GM19395 (cell line): ENCODE results near the gene HCFC1.

Experiments
- ATAC-seq: cut with Tn5 transposase; IDR thresholded peaks from one replicate; pipeline ENCODE4 v1.9.1; 2021; ENCODE audit warnings: mild to moderate bottlenecking, moderate library complexity; ENCODE audit not compliant: unreplicated experiment

HCFC1 gene

DNA sequence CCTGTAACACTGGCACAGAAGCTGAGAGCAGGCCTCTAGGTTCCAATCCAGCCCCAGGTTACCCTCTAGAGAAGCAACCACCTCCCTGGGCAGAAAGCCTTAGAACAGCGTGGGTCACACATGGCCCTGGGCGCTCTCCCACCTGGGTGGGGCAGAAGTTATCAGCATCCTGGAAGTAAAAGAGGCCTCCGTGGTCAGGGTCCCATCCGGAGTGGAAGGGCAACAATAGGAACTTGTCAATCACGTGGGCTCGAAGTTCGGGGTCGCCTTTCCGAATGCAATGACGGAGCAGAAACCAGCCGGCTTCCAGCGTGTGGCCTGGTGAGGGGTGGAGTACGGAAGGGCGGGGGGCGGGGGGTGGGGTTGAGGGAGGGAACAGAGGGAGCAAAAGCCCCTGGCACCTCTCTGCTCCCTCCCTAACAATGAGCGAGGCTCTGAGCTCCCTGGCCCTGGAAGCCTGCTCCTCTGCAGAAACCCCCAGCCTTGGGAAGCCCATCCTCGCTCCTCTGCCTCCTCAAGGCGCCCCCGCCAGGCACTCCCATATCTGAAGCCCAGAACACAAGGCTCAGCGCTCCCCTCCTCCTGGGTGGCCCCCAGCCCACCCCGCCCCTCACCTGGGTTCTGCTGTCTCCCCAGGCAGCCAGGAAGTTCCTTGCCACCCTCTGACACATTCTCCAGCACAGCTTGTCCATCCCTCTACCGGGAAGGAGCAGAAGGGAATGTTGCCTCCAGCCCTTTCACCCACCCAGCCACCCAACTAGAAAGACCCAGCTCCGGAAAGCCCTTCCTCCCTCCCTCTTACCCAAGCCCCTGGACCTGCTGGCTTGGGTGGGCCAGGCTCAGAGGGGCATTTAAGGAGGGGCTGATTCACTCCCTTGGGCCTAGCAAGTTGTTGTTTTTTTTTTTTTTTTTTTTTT lies 30.0 kb downstream of the HCFC1 start:
- no peak for ATAC-seq

DNA sequence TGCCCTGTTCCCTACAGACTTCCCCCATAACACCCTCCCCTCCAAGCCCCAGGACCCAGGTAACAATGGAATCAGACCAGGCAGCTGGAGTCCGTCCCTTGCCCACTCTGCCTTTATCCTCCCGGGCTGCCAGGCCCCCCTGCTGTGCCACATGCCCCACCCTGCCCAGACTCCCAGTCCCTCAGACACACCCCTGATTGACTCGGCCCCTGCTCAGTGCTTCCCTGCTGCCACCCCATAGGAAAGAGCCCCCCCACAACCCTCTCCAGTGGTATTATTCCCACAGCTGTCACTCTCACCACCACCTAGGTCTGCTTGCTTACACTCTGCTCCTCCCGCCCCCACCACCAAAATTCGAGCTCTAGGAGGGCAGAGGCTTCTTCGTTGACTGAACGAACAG lies 32.0 kb downstream of the HCFC1 start:
- ATAC-seq: no peak

DNA sequence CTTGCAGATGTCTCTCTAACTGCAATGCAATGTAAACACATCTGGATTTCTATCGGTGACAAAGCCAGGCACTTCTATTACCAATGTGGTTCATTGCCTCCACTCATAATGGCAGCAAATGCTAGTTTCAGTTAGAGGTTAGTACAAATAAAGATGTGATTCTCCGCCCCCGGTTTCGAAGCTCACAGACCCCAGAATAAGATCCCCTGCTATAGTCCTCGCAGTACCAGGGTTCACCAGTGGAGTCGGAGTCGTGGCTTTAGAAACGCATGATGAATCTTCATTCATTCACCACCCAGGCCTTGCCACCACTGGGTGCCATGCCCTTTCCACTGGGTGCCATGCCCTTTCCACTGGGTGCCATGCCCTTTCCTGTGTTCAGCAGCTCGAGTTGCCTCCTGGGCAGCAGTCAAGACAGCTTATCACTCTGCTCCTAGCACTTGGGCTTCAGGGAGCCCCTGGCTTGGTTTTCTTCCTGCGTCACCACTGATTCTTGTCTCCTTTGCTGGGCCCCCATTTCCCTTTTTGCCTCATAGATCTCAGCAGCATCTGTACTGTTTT lies 33.3 kb downstream of the HCFC1 start:
- ATAC-seq: no peak

DNA sequence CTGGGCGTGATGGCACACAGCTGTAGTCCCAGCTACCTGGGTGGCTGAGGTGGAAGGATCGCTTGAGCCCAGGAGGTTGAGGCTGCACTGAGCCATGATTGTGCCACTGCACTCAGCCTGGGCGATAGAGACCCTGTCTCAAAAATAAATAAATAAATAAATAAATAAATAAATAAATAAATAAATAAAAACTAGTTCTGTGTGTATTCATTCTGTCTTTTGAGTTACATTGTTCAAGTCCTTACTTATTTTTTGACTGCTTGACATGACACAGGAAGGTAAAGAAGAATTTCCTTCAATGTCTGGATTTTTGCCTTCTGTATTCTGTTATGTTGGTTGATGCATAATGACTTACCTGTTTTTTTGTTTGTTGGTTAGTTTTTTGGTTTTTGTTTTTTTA lies 34.6 kb downstream of the HCFC1 start:
- ATAC-seq: no peak

DNA sequence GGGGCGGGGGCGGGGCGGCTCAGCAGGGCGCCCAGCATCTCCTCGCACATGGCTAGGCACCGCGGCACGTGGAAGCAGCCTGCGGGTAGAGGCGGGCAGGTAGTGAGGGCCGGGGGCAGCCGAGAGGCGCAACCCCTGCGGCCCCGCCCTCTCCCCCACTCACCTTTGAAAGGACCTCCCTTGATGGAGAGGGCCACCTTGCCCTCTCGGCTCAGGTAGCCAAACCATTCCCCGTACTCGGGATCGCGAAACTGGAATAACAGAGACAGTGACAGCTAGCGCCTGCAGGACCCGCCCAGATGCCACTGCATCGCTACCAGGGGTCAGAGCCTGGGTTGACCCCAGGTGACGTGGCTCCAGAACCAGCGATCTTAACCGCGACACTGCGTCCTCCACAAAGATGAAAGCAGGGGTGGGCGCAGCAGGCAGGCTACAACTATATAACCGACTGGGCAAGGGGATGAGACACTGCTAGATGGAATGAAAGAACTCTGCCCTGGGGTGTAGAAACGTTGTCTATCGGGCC lies 36.2 kb downstream of the HCFC1 start:
- ATAC-seq: peak; percentile 16

DNA sequence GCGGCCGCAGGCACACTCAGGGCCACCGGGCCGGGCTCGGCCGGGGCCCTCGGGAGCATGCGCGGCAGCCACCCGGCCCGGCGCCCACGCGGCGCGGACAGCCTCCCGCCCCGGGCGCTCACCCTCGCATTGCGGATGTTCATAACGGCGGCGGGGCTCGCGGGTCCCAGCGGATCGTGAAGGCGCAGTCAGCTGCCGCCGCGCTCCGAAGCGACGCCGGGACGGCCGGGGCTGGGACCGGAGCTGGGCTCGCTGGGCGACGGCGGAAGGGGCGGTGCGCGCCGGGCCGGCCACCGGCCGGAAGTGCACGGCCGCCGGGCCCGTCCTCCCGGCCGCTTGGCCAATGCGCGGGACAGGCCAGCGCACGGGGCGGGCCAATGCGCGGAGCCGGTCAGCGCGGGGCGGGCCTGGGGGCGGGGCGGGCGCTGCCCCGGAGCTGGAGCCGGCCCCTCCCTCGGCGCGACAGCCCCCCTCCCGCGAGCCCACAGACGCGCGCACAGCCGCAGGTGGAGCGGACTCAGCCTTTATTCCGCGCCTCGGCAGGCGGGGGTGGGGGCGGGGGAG lies 36.8 kb downstream of the HCFC1 start, which contains the start of gene NAA10:
NAA10 (minus strand) TSS at position 276 of the 564 bp plus-strand sequence; CDS start at position 143, 133 bp downstream.
- ATAC-seq: peak; percentile 81

DNA sequence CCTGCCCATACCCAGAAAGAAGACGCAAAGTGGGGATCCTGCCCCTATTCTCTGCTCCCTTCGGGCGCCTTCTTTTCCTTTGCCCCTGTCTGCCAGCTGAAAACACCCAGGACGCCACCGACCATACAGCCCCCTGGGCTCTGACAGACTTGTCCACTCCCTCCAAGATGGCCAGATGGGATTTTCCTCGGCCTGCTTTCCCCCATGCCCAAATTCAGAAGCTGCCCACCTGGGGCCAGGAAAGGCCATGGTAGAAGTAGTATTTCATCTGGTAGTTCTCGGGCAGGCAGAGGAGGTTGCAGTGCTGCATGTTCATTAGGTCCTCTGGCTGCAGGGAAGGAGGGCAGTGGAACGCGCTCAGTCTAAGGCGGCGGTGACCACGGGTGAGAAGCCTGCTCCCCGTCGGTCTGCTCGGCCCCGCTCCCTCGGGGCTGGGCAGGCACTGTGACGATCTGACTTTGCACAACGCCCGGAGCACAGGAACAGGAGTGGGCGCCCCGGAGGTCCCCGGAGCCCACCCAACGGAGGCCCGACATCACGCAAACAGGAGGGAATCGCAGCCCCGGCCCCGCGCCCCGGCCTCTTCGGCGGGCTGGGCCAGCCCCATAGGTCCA lies 37.4 kb downstream of the HCFC1 start:
- ATAC-seq: peak; percentile 23

DNA sequence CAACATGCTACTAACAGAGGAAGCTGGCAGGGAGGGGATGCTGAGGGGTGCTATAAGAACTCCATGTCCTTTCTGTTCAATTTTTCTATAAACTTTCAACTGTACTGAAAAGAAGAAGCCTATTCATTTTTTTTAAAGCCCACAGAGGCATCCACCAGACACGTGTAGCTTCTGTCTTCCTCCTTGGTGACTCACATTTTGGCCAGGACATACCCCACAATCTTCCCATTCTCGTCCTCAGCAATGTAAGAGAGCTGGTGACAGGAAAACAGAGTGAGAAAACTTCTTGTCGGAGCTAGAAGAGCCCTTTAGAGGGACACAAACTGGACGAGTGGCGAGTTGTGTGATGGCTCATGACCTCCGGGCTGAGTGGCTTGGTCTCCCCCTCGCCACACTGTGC lies 37.9 kb downstream of the HCFC1 start:
- no peak for ATAC-seq

DNA sequence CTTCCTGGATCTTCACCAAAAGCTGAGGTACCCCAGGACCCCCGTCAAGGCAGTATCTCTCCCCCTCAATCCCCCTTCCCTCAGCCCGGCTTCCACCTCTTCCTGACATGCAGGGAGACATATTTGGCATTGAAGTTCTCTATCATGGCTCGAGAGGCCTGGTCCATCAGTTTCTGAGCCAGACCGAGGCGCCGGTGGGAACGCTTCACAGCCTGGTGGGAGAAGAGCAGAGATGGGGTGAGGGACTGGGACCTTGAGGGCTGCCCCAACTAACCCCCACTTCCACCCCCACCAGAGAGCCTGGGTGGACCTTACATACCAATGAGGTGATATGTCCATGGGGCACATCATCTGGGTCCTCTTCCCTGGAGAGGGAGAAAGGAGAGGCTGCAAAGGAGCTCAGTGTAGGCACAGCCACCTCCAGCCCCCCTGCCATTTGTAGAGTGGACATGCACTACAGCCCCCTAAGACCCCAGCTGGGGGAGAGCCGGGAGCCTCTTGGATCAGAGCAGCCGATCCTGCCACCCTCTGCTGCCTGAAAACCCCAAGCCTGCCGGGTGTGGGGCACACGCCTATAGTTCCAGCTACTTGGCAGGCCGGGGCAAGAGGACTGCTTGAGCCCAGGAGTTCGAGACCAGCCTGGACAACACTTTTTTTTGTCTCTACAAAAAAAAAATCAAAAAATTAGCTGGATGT lies 39.2 kb downstream of the HCFC1 start:
- no peak for ATAC-seq

DNA sequence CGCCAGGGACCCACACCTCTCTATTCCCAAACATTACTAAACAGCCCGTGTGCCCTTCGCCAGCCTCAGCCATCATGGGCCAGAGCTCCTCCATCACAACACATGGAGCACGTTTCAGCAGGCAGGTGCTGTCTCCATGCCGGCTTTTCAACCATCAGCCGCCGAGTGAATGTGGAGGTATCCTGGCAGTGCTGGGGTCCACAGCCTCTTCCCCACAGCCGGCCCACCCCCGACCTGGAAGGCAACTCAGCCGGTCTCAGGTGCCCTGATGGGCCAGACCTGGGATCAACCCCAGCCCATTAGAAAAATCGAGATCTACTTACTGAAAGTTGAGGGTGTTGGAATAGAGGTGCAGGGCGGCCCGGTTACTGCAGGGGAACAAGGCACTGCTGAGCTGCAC lies 39.9 kb downstream of the HCFC1 start:
- no peak for ATAC-seq

DNA sequence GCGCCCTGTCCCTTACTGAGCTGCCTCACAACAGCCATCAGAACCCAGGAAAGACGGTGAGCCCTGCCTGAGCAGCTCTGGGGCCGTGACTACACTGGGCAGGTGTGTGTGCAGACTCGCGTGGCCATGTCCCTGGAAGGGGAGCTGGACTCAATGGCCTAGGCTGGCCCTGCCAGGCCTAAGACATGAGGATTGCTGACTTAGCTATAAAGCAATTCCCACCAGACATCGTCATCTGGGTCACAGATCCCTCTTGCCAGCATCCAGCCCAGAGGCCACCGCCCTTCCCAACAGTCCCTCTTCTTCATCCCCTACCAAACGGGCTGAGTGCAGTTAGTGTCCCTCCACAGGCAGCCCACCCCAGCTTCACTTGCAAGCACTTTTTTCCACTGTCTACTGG lies 40.5 kb downstream of the HCFC1 start:
- no peak for ATAC-seq

DNA sequence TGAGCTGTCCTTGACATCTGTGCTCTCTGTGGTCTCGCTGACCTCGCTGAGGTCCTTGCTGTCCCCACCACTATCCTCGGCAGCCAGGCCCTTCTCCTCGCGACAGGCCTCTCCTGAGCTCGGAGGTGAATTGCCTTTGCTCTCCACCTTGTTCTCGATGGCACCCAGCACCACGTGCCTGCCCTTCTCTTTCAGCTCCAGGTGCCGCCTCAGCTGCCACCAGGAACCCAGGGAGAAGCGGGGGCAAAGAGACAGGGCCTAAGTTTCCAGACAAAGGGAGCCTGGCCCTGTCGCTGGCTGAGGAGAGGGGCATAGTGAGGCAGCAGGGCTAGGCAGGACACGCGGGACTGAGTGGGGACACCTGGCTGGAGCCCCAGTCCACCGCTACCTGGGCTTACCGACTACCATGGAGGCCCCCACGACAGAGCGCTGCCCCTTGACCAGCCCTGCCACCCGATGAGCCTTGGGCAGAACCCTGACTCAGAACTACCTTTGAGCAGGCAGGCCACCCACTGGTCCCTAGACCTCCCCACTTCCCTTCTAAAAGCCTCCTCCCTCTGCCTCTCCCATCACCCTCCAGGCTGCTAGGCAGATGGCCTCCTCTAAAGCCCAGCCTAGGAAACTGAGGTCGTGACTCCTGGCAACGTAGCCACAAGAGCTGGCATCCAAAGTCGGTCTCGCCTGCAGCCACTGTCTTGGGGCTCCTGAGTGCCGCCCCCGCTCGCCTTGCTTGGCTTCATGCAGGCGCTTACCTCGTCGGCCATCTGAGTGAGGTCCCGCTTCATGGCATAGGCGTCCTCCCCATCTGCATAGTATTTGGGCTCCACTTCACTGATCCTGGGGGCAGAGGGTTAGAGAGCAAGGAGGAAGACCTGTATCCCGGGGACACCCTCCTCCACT lies 41.4 kb downstream of the HCFC1 start:
- ATAC-seq: no peak

DNA sequence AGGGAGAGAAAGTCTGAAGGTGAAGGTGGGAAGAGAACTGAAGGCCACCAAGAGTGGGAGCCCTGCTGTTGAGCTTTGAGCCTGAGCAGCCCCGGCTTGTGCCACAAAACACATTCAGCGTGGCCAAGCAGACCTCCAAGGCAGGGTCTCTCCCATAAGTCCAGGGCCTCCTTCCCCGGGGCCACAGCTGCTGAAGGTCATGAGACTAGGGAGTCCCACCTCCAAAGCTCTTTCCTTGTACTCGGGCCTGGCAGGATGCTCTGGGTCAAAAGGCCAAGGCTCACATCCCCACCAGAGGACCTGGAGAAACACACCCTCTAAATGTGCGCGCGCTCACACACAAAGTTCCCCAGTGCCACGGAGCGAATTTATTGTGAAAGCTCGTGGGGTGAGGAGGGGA lies 42.0 kb downstream of the HCFC1 start:
- no peak for ATAC-seq

DNA sequence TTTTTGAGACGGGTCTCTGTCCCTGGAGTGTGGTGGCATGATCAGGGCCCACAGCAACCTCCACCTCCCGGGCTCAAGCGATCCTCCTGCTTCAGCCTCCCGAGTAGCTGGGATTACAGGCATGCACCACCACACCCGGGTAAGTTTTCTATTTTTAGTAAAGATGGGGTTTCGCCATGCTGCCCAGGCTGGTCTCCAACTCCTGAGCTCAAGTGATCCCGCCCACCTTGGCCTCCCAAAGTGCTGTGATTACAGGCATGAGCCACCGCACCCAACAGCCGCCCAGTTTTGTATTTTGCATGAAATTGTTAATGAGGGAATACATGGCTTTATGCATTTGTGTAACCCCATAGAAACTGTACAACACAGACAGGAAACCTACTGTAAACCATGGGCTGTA lies 42.8 kb downstream of the HCFC1 start:
- ATAC-seq: no peak

DNA sequence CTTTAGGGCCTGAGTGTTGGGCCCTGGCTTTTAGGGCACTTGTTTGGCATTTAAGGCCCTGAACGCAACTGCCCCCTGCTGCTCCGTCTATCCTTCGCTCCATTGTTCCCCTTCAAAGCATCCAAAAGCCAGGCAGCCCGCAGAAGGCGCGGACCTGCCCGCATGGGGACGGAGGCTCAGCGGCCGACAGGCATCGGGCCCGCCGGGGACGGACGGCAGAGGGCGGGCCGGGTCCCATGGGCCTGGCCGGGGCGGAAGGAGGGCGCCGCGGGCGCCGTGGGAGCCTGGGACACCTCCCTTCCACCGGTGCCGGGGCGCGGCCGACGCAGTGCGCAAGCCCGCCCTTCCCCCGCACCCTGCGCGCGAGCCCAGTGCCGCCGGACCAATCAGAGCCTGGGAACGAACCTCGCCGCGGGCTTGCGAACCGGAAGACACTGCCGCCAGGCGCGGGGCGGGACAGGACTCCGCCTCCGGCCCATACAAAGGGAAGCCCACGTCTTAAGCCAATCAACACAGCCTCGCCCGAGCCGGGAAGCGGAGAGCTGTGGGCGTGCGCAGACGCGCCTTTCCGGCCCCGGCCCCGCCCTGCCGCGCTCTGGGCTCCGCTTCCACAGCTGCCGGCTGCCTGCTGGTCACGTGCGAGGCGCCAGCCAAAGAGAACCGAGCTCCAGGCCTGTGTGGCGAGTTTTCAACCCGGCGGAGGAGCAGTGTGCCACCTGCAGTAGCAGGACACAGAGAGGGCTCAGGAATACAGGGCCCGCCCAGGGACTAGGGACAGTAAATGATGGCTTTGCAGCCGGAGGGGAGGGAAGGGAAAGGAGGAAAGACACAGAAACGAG lies 43.5 kb downstream of the HCFC1 start:
- ATAC-seq: peak; percentile 78

DNA sequence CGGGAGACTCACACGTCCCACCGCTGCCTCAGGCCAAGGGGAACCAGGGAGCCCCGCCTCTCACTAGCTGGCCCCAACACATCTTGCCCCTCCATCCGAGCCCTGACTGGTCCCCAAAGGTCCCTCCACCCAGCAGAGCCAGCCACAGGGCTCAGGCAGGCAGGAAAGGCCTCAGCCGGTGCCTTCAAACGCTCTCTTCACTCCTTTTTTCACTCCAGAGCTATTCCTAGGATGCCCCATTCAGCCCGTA lies 44.0 kb downstream of the HCFC1 start:
- peak; percentile 0 for ATAC-seq

DNA sequence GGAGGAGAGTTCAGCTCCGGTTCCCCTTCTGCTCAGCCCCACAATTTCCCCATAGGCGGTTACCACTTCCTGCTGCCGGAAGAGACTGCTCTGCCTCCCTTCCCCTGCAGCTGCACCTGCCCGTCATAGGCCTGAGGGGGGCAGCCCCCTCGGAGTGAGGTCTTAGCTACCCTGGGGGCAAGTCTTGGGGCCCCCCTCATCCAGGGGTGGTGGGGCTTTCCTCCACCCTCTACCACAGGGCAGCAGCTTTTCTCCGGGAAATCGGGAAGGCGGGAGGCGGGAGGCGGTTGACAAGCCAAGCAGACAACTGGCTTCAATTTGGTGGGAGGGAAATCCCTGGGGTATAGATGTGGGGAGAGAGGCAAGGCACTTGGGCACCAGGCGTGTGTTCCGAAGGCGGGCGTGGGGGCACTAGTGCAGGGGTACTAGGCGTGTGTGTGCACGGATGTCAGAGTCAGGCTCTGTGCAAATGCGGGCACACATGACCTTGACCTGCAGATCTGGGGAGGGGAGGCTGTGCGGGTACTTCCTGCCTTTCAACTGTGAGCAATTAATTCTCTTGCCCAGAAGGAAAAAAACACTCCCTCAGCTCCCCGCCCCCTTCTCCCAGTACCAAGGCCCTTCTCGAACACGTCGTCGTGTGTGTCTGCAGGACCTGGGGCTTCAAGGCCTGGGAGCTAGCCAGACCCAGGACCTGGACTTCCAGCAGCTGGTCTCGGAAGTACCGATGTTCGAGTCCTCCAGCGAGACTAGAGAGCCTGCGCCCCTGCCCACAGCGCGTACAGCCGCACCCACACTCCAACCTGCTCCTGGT lies 44.6 kb downstream of the HCFC1 start:
- peak; percentile 55 for ATAC-seq

DNA sequence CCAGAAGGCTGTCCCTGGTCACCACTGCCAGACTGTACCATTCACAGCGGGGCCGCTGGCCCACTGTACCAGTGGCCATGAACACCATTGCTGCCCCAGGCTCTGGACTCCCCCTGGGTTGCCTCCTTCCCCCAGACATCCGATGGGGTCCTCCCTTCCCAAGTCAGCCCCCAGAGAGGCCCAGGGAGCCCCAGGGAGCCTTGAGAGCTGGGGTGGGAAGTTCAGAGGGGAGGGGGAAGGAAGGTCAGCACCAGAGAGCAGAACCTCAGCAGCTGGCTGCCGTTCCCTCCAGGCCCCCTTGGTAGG lies 45.1 kb downstream of the HCFC1 start:
- no peak for ATAC-seq
